KMS-11 (cell line): ENCODE measurements around the gene PLA2G4A.
A peak's percentile ranks its signal among the peaks of the same experiment; 100 is the strongest.

Experiments used
- H2AFZ ChIP-seq: fragments of 200-600 bp; sonication (generic); 2 replicates; pipeline ENCODE4 v1.6.1; 2016; ENCODE audit warnings: antibody characterized with exemption, mixed run types, low read depth
- H3K27ac ChIP-seq: fragments of 200-600 bp; sonication (generic); 2 replicates; pipeline ENCODE4 v1.6.1; 2016; ENCODE audit warnings: mild to moderate bottlenecking, mixed run types
- H3K27me3 ChIP-seq: fragments of 200-600 bp; sonication (generic); 2 replicates; pipeline ENCODE4 v1.6.1; 2017; ENCODE audit warnings: mild to moderate bottlenecking, low read depth, mixed run types, moderate library complexity; ENCODE audit not compliant: insufficient read depth
- H3K36me3 ChIP-seq: fragments of 200-600 bp; sonication (generic); 2 replicates; pipeline ENCODE4 v1.6.1; 2017; ENCODE audit warnings: mild to moderate bottlenecking, mixed run types; ENCODE audit not compliant: insufficient read depth
- H3K4me1 ChIP-seq: fragments of 200-600 bp; sonication (generic); 2 replicates; pipeline ENCODE4 v1.6.1; 2016; ENCODE audit warnings: mild to moderate bottlenecking, low read depth, mixed run types; ENCODE audit not compliant: poor library complexity, severe bottlenecking
- H3K4me2 ChIP-seq: fragments of 200-600 bp; sonication (generic); 2 replicates; pipeline ENCODE4 v1.7.0; 2016; ENCODE audit warnings: mild to moderate bottlenecking, mixed run types
- H3K4me3 ChIP-seq: fragments of 200-600 bp; sonication (generic); IDR thresholded peaks from 2 replicates; pipeline ENCODE4 v1.6.1; 2017; ENCODE audit warnings: low read depth, low read length, mixed read lengths; ENCODE audit not compliant: insufficient read depth
- H3K79me2 ChIP-seq: fragments of 200-600 bp; sonication (generic); 2 replicates; pipeline ENCODE4 v1.6.1; 2016; ENCODE audit warnings: low read depth, mixed run types; ENCODE audit not compliant: insufficient read depth
- H3K9ac ChIP-seq: fragments of 200-600 bp; sonication (generic); 2 replicates; pipeline ENCODE4 v1.6.1; 2016; ENCODE audit warnings: mild to moderate bottlenecking, mixed run types
- H4K20me1 ChIP-seq: fragments of 200-600 bp; sonication (generic); 2 replicates; pipeline ENCODE4 v1.6.1; 2016; ENCODE audit warnings: mild to moderate bottlenecking, mixed run types; ENCODE audit not compliant: insufficient read depth
- CTCF ChIP-seq: fragments of 200-600 bp; sonication (generic); conservative IDR thresholded peaks from 2 replicates; pipeline ENCODE4 v1.6.1; 2017; ENCODE audit warnings: low read depth, mild to moderate bottlenecking, antibody characterized with exemption, low read length, moderate library complexity, mixed read lengths

PLA2G4A gene

GRCh38 chr1:187027253-187027652 is 198.5 kb downstream of the PLA2G4A start:
- Histone ChIP-seq H3K4me3 (no peak overlapping the region), H3K27ac (no peak overlapping the region), H3K4me2 (no peak overlapping the region), H2AFZ (no peak overlapping the region), H3K27me3 (no peaks in the 10 kb centered on the region), H4K20me1 (no peaks in the 10 kb centered on the region), H3K36me3 (no peaks in the 10 kb centered on the region), H3K79me2 (no peaks in the 10 kb centered on the region), H3K9ac (no peak overlapping the region), H3K4me1 (peaks cover 18% of the 10 kb centered on the region)
- TF ChIP-seq CTCF: no peak

GRCh38 chr1:187032316-187032981 is 203.7 kb downstream of the PLA2G4A start:
- Histone ChIP-seq H3K4me3 (peak overlapping the region; percentile 98), H4K20me1 (no peaks in the 10 kb centered on the region), H3K27ac (peak overlapping the region; percentile 90), H3K79me2 (no peaks in the 10 kb centered on the region), H3K4me2 (peak overlapping the region; percentile 73), H3K27me3 (no peaks in the 10 kb centered on the region), H3K9ac (peak overlapping the region; percentile 65), H2AFZ (peak overlapping the region; percentile 62), H3K36me3 (no peaks in the 10 kb centered on the region), H3K4me1 (peaks cover 68% of the 10 kb centered on the region)
- 0 out of 2 replicates have a peak, but pooled peaks have one; percentile 25 for TF ChIP-seq CTCF

- Histone ChIP-seq H3K36me3 (no peaks in the 10 kb centered on the region), H4K20me1 (no peaks in the 10 kb centered on the region), H3K4me1 (peaks cover 75% of the 10 kb centered on the region), H3K79me2 (no peaks in the 10 kb centered on the region), H2AFZ (peak overlapping the region; percentile 62), H3K27ac (peak overlapping the region; percentile 90), H3K9ac (peak overlapping the region; percentile 65; the same call in 1 of the 2 replicates), H3K4me2 (peak overlapping the region; percentile 73), H3K27me3 (no peaks in the 10 kb centered on the region), H3K4me3 (peak overlapping the region; percentile 80)
- TF ChIP-seq CTCF: no peak
Measured at GRCh38 chr1:187032982-187033692, 204.4 kb downstream of the PLA2G4A start.

GRCh38 chr1:187033693-187034390 is 205.1 kb downstream of the PLA2G4A start:
- H3K4me1 ChIP-seq: peaks cover 82% of the 10 kb centered on the region
- peak overlapping the region; percentile 62; the same call in 1 of the 2 replicates for H2AFZ ChIP-seq
- H3K27me3 ChIP-seq: no peaks in the 10 kb centered on the region
- peak overlapping the region; percentile 90 for H3K27ac ChIP-seq
- no peak overlapping the region for H3K4me3 ChIP-seq
- H3K9ac ChIP-seq: peak overlapping the region; percentile 65; the same call in 1 of the 2 replicates
- no peaks in the 10 kb centered on the region for H3K79me2 ChIP-seq
- no peaks in the 10 kb centered on the region for H3K36me3 ChIP-seq
- peak overlapping the region; percentile 73 for H3K4me2 ChIP-seq
- TF ChIP-seq CTCF: no peak
- no peaks in the 10 kb centered on the region for H4K20me1 ChIP-seq
